ENCODE data around the gene CITED4.

GRCh38 chr1:40845895-40846294 is 16.3 kb downstream of the CITED4 start:
- no peak for TF ChIP-seq TAF1 (IDR thresholded peaks at IDR 0.05; ENCODE audit: borderline replicate concordance, low read depth, low read length)
- no peak for TF ChIP-seq GABPA (IDR thresholded peaks at IDR 0.05; ENCODE audit: low read depth)
- TF ChIP-seq EP300 (IDR thresholded peaks at IDR 0.05; ENCODE audit: borderline replicate concordance in 1 of 2, control insufficient read depth in 1 of 2, low read depth in 2 of 2, low read length in 2 of 2) = no peak

Measured in GM12878 (cell line).